HepG2 (cell line): ENCODE measurements around the gene TTBK1. TPM values are rescaled to one million over a fixed set of nuclear protein-coding genes. Genes with fewer than 3 reads are reported as not detected.
A peak's percentile ranks its signal among the peaks of the same experiment; 100 is the strongest.

ENCODE experiments used
- ARNT2 ChIP-seq: sonication (generic); formaldehyde crosslinking; IDR thresholded peaks from 2 replicates; pipeline ENCODE4 v1.8.0; 2022; ENCODE audit warnings: mild to moderate bottlenecking, low read depth, missing genetic modification reagents, moderate library complexity
- FOXK2 ChIP-seq: fragments of 450-650 bp; IDR thresholded peaks from 2 replicates; pipeline ENCODE4 v1.6.1; 2016
- FOXP1 ChIP-seq, 2 experiments: fragments of 450-650 bp in 1 of 2; IDR thresholded peaks; 2 replicates each; pipeline ENCODE4 v1.6.1; 2017 to 2018; ENCODE audit warnings: antibody characterized with exemption in 1 of 2
- GABPA ChIP-seq, 2 experiments: IDR thresholded peaks; 2 replicates each; pipeline ENCODE4 v1.6.1; 2011 to 2016; ENCODE audit warnings: low read depth in 2 of 2, low read length in 1 of 2, missing biosample characterization in 1 of 2, missing genetic modification characterization in 1 of 2
- HNF4G ChIP-seq, 2 experiments: sonication (generic) in 1 of 2; formaldehyde crosslinking in 1 of 2; IDR thresholded peaks; 2 replicates each; pipeline versions ENCODE4 v1.4.0 to v1.6.1; 2011 to 2020; ENCODE audit warnings: borderline replicate concordance in 2 of 2, low read depth in 2 of 2, mild to moderate bottlenecking in 2 of 2, low read length in 1 of 2, missing genetic modification reagents in 1 of 2, moderate library complexity in 1 of 2
- KLF12 ChIP-seq: sonication (generic); formaldehyde crosslinking; IDR thresholded peaks from 2 replicates; pipeline ENCODE4 v1.4.0; 2020; ENCODE audit warnings: missing genetic modification reagents, borderline replicate concordance
- NFAT5 ChIP-seq: sonication (generic); formaldehyde crosslinking; IDR thresholded peaks from 2 replicates; pipeline ENCODE4 v1.4.0; 2020; ENCODE audit warnings: missing genetic modification reagents
- SP1 ChIP-seq, 2 experiments: fragments of 450-650 bp in 1 of 2; sonication (generic) in 1 of 2; formaldehyde crosslinking in 1 of 2; IDR thresholded peaks; 2 replicates each; pipeline versions ENCODE4 v1.4.0 to v1.6.1; 2016 to 2020; ENCODE audit warnings: missing genetic modification reagents in 1 of 2
- ZBTB43 ChIP-seq: sonication (generic); formaldehyde crosslinking; conservative IDR thresholded peaks from 2 replicates; pipeline ENCODE4 v1.4.0; 2020; ENCODE audit warnings: missing genetic modification reagents
- ZNF124 ChIP-seq: sonication (generic); formaldehyde crosslinking; IDR thresholded peaks from 2 replicates; pipeline ENCODE4 v1.4.0; 2020; ENCODE audit warnings: missing genetic modification reagents
- ZNF317 ChIP-seq: sonication (generic); formaldehyde crosslinking; IDR thresholded peaks from 2 replicates; pipeline ENCODE4 v1.5.0; 2020; ENCODE audit warnings: mild to moderate bottlenecking, missing genetic modification reagents
- ZNF44 ChIP-seq: sonication (generic); formaldehyde crosslinking; IDR thresholded peaks from 2 replicates; pipeline ENCODE4 v1.5.1; 2020; ENCODE audit warnings: mild to moderate bottlenecking, missing genetic modification reagents
- ZNF446 ChIP-seq: sonication (generic); formaldehyde crosslinking; IDR thresholded peaks from 2 replicates; pipeline ENCODE4 v1.5.0; 2020; ENCODE audit warnings: mild to moderate bottlenecking, missing genetic modification reagents
- ZNF609 ChIP-seq: sonication (generic); formaldehyde crosslinking; IDR thresholded peaks from 2 replicates; pipeline ENCODE4 v1.4.0; 2020; ENCODE audit warnings: mild to moderate bottlenecking, missing genetic modification reagents, borderline replicate concordance
- ZNF713 ChIP-seq: sonication (generic); formaldehyde crosslinking; IDR thresholded peaks from 2 replicates; pipeline ENCODE4 v1.4.0; 2020; ENCODE audit warnings: mild to moderate bottlenecking, missing genetic modification reagents
- ZSCAN9 ChIP-seq: IDR thresholded peaks from 2 replicates; pipeline ENCODE4 v1.6.1; 2016; ENCODE audit warnings: borderline replicate concordance
- polyA plus RNA-seq, 8 experiments: library from polyadenylated mRNA; depleted of rRNA in 3 of 8; stranded (reverse) in 7 of 8; unstranded in 1 of 8; fragments of >200 nt; fragmentation: Illumina TruSeq in 4 of 8; extraction: Trizol in 4 of 8; gene quantifications; 2 replicates each; pipeline versions ENCODE4 v1.2.1 to v1.2.3, GENCODE V29; 2011 to 2016; ENCODE audit warnings: low read depth in 4 of 8, missing spikeins in 1 of 8, mixed read lengths in 1 of 8; ENCODE audit not compliant: insufficient read depth in 1 of 8
- total RNA-seq, 5 experiments: library from RNA; depleted of rRNA; stranded (reverse); fragments of >200 nt; fragmentation: Illumina TruSeq; extraction: Trizol; gene quantifications; 2 replicates each; pipeline ENCODE4 v1.2.3, GENCODE V29; 2016; ENCODE audit warnings: low read depth in 1 of 5

TTBK1 gene
- total and polyA plus RNA-seq, 2 of the 13 experiments (the other 11 are each of a cell fraction or from before 2014, with no cell fraction given) = 0.24 to 0.33 TPM

- TF ChIP-seq ZNF317 (CRISPR knock-in tag) (no peak), GABPA (IDR thresholded peaks at IDR 0.05; ENCODE audit: low read depth, low read length) (no peak), GABPA (CRISPR knock-in tag; IDR thresholded peaks at IDR 0.05; ENCODE audit: low read depth) (no peak), SP1 (IDR thresholded peaks at IDR 0.05) (no peak), SP1 (CRISPR knock-in tag; IDR thresholded peaks at IDR 0.05) (no peak), NFAT5 (no peak), ZSCAN9 (CRISPR knock-in tag) (no peak), HNF4G (IDR thresholded peaks at IDR 0.05; ENCODE audit: borderline replicate concordance, low read depth, low read length) (peak; percentile 46; the same call in 1 of the 2 replicates), HNF4G (CRISPR knock-in tag; IDR thresholded peaks at IDR 0.05; ENCODE audit: borderline replicate concordance, low read depth) (no peak), ZNF44 (CRISPR knock-in tag) (no peak), ZBTB43 (CRISPR knock-in tag) (no peak), FOXK2 (no peak), ZNF609 (CRISPR knock-in tag) (peak; percentile 48; the same call in 1 of the 2 replicates), ZNF713 (CRISPR knock-in tag) (no peak), ARNT2 (CRISPR knock-in tag) (no peak), ZNF124 (CRISPR knock-in tag) (no peak), FOXP1 (IDR thresholded peaks at IDR 0.05) (no peak), FOXP1 (CRISPR knock-in tag; IDR thresholded peaks at IDR 0.05) (peak; percentile 40; the same call in 1 of the 2 replicates), ZNF446 (no peak), KLF12 (no peak)
These were observed 22.3 kb downstream of the TTBK1 start (continued) for GRCh38 chr6:43265564-43265963.
